DND-41 (cell line): Measurements from ENCODE around the gene TAF4.
"Not testable (repeated sequence)": the region's sequence is repeated elsewhere in the genome, so short reads cannot be mapped to it uniquely, and the experiment has no call there.

Experiments used
- ATAC-seq: fragments of 200-7000 bp; cut with Tn5 transposase; 3 replicates; pipeline ENCODE4 v1.9.1; 2021; ENCODE audit warnings: low read depth; ENCODE audit not compliant: insufficient read depth
- DNase-seq: peaks from one replicate; pipeline ENCODE4 v3.0.0-alpha.2; 2020
- H2AFZ ChIP-seq: 2 replicates; pipeline ENCODE4 v1.6.0; 2012; ENCODE audit warnings: low read depth, low read length
- H3K27ac ChIP-seq: 2 replicates; pipeline ENCODE4 v1.5.1; 2012; ENCODE audit warnings: low read length, inconsistent platforms
- H3K27me3 ChIP-seq: fragments of 200-600 bp; sonication (generic); 2 replicates; pipeline ENCODE4 v1.6.0; 2012; ENCODE audit warnings: low read length, mild to moderate bottlenecking, inconsistent platforms; ENCODE audit not compliant: insufficient read depth, poor library complexity
- H3K36me3 ChIP-seq: 2 replicates; pipeline ENCODE4 v1.5.1; 2012; ENCODE audit warnings: low read length, inconsistent platforms; ENCODE audit not compliant: insufficient read depth
- H3K4me1 ChIP-seq: 2 replicates; pipeline ENCODE4 v1.5.1; 2012; ENCODE audit warnings: mild to moderate bottlenecking, low read length; ENCODE audit not compliant: insufficient read depth
- H3K4me2 ChIP-seq: 2 replicates; pipeline ENCODE4 v1.6.0; 2012; ENCODE audit warnings: mild to moderate bottlenecking, moderate library complexity, low read length, inconsistent platforms; ENCODE audit not compliant: insufficient read depth
- H3K4me3 ChIP-seq, 2 experiments: fragments of 200-600 bp in 1 of 2; shearing (Covaris generic) in 1 of 2; 2 replicates each; pipeline ENCODE4 v1.5.1; 2012 to 2016; ENCODE audit warnings: inconsistent platforms in 2 of 2, low read length in 2 of 2, mild to moderate bottlenecking in 2 of 2, low read depth in 1 of 2, moderate library complexity in 1 of 2
- H3K79me2 ChIP-seq: 2 replicates; pipeline ENCODE4 v1.6.0; 2012; ENCODE audit warnings: low read length, inconsistent platforms; ENCODE audit not compliant: insufficient read depth
- H3K9ac ChIP-seq: 2 replicates; pipeline ENCODE4 v1.6.0; 2012; ENCODE audit warnings: low read depth, mild to moderate bottlenecking, inconsistent platforms, low read length, moderate library complexity
- H3K9me3 ChIP-seq: 2 replicates; pipeline ENCODE4 v1.5.1; 2012; ENCODE audit warnings: low read length, moderate library complexity, mild to moderate bottlenecking, inconsistent platforms; ENCODE audit not compliant: insufficient read depth, severe bottlenecking
- H4K20me1 ChIP-seq: 2 replicates; pipeline ENCODE4 v1.6.0; 2012; ENCODE audit warnings: low read length; ENCODE audit not compliant: insufficient read depth
- EZH2 ChIP-seq: IDR thresholded peaks from 3 replicates; pipeline ENCODE4 v1.6.1; 2012; ENCODE audit warnings: borderline replicate concordance, low read depth, mild to moderate bottlenecking, moderate library complexity, low read length, inconsistent platforms; ENCODE audit not compliant: severe bottlenecking
- TF ChIP-seq, protein P1 (sequence below): IDR thresholded peaks from 2 replicates; pipeline ENCODE4 v1.5.1; 2012; ENCODE audit warnings: borderline replicate concordance, low read length, moderate library complexity, mild to moderate bottlenecking; ENCODE audit not compliant: poor library complexity, severe bottlenecking; ENCODE audit errors: extremely low read depth

TAF4 gene

DNA sequence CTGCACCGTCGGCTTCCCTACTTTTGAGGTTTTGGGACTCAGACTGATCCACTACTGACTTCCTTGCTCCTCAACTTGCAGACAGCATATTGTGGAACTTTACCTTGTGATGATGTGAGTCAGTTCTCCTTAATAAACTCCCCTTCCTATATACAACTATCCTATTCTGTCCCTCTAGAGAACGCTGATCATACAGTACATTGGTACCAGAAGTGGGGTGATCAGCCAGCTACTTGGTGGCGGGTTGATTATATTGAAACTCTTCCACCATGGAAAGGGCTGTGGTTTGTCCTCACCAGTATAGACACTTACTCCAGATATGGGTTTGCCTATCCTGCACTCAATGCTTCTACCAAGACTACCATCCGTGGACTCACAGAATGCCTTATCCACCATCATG, 7.6 kb upstream of the TAF4 start:
- TF ChIP-seq, protein P1, sequence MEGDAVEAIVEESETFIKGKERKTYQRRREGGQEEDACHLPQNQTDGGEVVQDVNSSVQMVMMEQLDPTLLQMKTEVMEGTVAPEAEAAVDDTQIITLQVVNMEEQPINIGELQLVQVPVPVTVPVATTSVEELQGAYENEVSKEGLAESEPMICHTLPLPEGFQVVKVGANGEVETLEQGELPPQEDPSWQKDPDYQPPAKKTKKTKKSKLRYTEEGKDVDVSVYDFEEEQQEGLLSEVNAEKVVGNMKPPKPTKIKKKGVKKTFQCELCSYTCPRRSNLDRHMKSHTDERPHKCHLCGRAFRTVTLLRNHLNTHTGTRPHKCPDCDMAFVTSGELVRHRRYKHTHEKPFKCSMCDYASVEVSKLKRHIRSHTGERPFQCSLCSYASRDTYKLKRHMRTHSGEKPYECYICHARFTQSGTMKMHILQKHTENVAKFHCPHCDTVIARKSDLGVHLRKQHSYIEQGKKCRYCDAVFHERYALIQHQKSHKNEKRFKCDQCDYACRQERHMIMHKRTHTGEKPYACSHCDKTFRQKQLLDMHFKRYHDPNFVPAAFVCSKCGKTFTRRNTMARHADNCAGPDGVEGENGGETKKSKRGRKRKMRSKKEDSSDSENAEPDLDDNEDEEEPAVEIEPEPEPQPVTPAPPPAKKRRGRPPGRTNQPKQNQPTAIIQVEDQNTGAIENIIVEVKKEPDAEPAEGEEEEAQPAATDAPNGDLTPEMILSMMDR = no peak
- no peak for TF ChIP-seq EZH2
- no peak for DNase-seq
- H3K36me3 ChIP-seq = no peaks in the 10 kb centered on the region
- H3K9ac ChIP-seq = no peak overlapping the region
- no peaks in the 10 kb centered on the region for H3K79me2 ChIP-seq
- no peaks in the 10 kb centered on the region for H3K4me1 ChIP-seq
- no peak overlapping the region for H3K4me2 ChIP-seq
- H3K9me3 ChIP-seq = peaks cover 25% of the 10 kb centered on the region
- no peak overlapping the region for H3K4me3 ChIP-seq
- H4K20me1 ChIP-seq = no peaks in the 10 kb centered on the region
- ATAC-seq = no peak
- no peak overlapping the region for H2AFZ ChIP-seq
- H3K27ac ChIP-seq = no peak overlapping the region
- no peaks in the 10 kb centered on the region for H3K27me3 ChIP-seq

DNA sequence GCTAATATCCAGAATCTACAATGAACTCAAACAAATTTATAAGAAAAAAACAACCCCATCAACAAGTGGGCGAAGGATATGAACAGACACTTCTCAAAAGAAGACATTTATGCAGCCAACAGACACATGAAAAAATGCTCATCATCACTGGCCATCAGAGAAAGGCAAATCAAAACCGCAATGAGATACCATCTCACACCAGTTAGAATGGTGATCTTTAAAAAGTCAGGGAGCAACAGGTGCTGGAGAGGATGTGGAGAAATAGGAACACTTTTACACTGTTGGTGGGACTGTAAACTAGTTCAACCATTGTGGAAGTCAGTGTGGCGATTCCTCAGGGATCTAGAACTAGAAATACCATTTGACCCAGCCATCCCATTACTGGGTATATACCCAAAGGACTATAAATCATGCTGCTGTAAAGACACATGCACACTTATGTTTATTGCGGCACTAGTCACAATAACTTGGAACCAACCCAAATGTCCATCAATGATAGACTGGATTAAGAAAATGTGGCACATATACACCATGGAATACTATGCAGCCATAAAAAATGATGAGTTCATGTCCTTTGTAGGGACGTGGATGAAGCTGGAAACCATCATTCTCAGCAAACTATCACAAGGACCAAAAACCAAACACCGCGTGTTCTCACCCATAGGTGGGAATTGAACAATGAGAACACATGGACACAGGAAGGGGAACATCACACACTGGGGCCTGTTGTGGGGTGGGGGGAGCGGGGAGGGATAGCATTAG, 6.2 kb upstream of the TAF4 start:
- ATAC-seq, H4K20me1 ChIP-seq: not testable (repeated sequence)

DNA sequence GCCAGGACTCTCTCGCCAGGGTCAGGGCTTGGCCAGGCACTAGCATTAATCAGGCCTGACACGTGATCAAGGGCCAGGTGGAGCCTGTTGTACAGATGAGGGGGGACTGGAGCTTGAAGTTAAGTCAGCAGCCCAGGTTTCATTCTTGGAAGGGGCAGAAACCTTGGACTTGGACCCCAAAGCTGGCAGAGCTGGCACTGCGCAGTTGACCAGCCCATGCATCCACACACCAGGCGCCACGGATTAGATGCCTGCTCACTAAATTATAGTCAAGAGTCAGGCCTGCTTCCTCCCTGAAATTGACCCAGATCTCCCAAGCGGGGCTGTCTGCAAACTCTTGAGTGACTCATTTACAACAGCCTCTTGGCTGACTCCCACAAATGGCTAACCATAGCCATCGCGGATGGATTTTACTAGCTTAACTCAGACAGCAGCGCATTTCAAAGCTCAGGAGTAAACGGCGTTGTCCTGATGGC, 4.1 kb upstream of the TAF4 start:
- H3K27ac ChIP-seq = no peak overlapping the region
- H3K4me3 ChIP-seq = no peak overlapping the region
- peaks cover 8% of the 10 kb centered on the region for H3K79me2 ChIP-seq
- no peaks in the 10 kb centered on the region for H3K27me3 ChIP-seq
- no peak overlapping the region for H3K4me2 ChIP-seq
- DNase-seq (no peak), ATAC-seq (no peak)
- H2AFZ ChIP-seq = no peak overlapping the region
- H3K9me3 ChIP-seq = peaks cover 13% of the 10 kb centered on the region
- TF ChIP-seq, protein P1 = no peak
- no peak for TF ChIP-seq EZH2
- H4K20me1 ChIP-seq = no peaks in the 10 kb centered on the region
- H3K4me1 ChIP-seq = peaks cover 19% of the 10 kb centered on the region
- H3K9ac ChIP-seq = no peak overlapping the region
- no peaks in the 10 kb centered on the region for H3K36me3 ChIP-seq

More for the DNA sequence above, 6.2 kb upstream of the TAF4 start:
- not testable (repeated sequence) for H3K4me3 ChIP-seq, H3K4me2 ChIP-seq, H3K27me3 ChIP-seq, H3K9ac ChIP-seq, DNase-seq, H3K36me3 ChIP-seq, H3K27ac ChIP-seq, H2AFZ ChIP-seq, H3K79me2 ChIP-seq
- Histone ChIP-seq H3K9me3 (peaks cover 25% of the 10 kb centered on the region), H3K4me1 (peaks cover 13% of the 10 kb centered on the region)

DNA sequence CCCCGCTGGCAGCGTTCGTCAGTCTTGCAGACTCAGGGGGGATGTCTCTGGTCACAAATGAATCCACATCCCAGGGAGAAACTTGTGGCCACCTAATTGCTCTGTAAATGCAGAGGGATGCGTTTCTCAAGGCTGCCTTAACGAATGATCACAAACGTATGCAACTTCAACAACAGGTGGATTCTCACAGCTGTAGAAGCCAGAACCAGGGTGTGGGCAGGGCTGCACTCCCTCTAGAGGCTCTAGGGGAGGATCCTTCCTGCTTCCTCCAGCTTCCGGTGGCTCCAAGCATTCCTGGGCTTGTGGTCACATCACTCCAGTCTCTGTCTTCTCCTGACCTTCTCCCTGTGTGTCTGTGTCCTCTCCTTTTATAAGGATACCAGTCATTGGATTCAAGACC, 3.3 kb upstream of the TAF4 start:
- no peak overlapping the region for H3K4me2 ChIP-seq
- H3K4me3 ChIP-seq = no peak overlapping the region
- TF ChIP-seq, protein P1 = no peak
- TF ChIP-seq EZH2 = no peak
- peaks cover 14% of the 10 kb centered on the region for H3K79me2 ChIP-seq
- H4K20me1 ChIP-seq = peaks cover 4% of the 10 kb centered on the region
- ATAC-seq (no peak), DNase-seq (no peak)
- no peak overlapping the region for H2AFZ ChIP-seq
- peaks cover 9% of the 10 kb centered on the region for H3K9me3 ChIP-seq
- no peak overlapping the region for H3K27ac ChIP-seq
- peaks cover 4% of the 10 kb centered on the region for H3K36me3 ChIP-seq
- peaks cover 24% of the 10 kb centered on the region for H3K4me1 ChIP-seq
- H3K9ac ChIP-seq = no peak overlapping the region
- no peaks in the 10 kb centered on the region for H3K27me3 ChIP-seq
